Suprapubic skin (tissue), 4 donors: Measurements from ENCODE around the gene HLA-DOA.

Experiments used
- POLR2A ChIP-seq, 2 donors: fragments of 450-650 bp; IDR thresholded peaks; one replicate each; pipeline ENCODE4 v1.6.1; 2017; ENCODE audit warnings: antibody characterized with exemption in 2 of 2, mild to moderate bottlenecking in 2 of 2, moderate library complexity in 2 of 2
- POLR2AphosphoS5 ChIP-seq, 3 donors: sonication (generic); formaldehyde crosslinking; IDR thresholded peaks; one replicate each; pipeline ENCODE4 v1.6.1; 2017; ENCODE audit warnings: antibody characterized with exemption in 3 of 3
- TF ChIP-seq, protein P1 (sequence below), 2 donors: fragments of 200-600 bp in 1 of 2; fragments of 450-650 bp in 1 of 2; sonication (generic) in 1 of 2; IDR thresholded peaks; one replicate each; pipeline ENCODE4 v1.5.1; 2016 to 2019; ENCODE audit warnings: antibody characterized with exemption in 2 of 2, mild to moderate bottlenecking in 1 of 2, moderate library complexity in 1 of 2

- TF ChIP-seq, protein P1, sequence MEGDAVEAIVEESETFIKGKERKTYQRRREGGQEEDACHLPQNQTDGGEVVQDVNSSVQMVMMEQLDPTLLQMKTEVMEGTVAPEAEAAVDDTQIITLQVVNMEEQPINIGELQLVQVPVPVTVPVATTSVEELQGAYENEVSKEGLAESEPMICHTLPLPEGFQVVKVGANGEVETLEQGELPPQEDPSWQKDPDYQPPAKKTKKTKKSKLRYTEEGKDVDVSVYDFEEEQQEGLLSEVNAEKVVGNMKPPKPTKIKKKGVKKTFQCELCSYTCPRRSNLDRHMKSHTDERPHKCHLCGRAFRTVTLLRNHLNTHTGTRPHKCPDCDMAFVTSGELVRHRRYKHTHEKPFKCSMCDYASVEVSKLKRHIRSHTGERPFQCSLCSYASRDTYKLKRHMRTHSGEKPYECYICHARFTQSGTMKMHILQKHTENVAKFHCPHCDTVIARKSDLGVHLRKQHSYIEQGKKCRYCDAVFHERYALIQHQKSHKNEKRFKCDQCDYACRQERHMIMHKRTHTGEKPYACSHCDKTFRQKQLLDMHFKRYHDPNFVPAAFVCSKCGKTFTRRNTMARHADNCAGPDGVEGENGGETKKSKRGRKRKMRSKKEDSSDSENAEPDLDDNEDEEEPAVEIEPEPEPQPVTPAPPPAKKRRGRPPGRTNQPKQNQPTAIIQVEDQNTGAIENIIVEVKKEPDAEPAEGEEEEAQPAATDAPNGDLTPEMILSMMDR (IDR thresholded peaks at IDR 0.05) = no peak
- TF ChIP-seq POLR2A (IDR thresholded peaks at IDR 0.05) (no peak), POLR2AphosphoS5 (IDR thresholded peaks at IDR 0.05) (no peak)
These were observed 30.8 kb upstream of the HLA-DOA start for GRCh38 chr6:33040157-33040556.
